Measurements from ENCODE around the gene PLPP2.

The PLPP2 gene

DNA sequence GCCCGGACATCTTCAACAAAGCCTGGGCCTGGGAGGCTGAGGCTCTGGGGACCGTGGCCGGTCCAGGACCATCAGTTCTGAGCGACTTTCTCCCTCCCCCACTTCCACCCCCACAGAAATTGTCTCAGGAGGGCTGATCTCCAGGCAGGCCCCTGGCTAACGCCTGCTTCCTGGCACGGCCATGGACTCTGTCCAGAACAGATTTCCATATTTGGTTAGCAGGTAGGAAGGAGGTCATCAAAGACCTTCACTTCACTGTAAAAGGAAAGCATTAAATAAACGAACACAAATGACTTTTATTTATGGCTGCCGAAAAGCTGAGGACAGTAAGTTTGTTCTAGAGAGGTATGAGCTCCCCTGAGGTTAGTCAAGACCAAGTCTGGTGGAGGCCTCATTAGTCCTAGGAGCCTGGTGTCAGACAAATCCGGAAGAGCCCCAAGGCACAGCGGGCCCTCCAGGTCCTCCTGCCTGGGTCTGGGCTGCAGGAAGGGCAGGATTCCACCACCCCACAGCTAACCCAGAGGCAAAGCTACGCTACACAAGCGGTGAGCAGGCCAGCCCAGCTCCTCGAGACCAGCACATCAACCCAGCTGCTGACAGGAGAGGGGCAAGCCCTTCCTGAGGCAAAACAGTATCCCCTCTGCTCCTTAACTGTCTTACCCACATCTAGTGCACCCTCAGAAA is 4.6 kb upstream of the PLPP2 start:
- no peak overlapping the region for H3K4me2 ChIP-seq
- no peak overlapping the region for H2AFZ ChIP-seq (ENCODE audit: low read depth)
- H3K4me1 ChIP-seq (ENCODE audit: low read depth, poor library complexity, severe bottlenecking) = no peaks in the 10 kb centered on the region
- no peaks in the 10 kb centered on the region for H3K36me3 ChIP-seq (ENCODE audit: insufficient read depth)
- H3K79me2 ChIP-seq (ENCODE audit: insufficient read depth, low read depth) = no peaks in the 10 kb centered on the region
- H3K27ac ChIP-seq = no peak overlapping the region
- no peak overlapping the region for H3K9ac ChIP-seq
- H3K4me3 ChIP-seq (IDR thresholded peaks at IDR 0.05; ENCODE audit: insufficient read depth, low read depth, low read length) = no peak overlapping the region
- TF ChIP-seq, protein P1, sequence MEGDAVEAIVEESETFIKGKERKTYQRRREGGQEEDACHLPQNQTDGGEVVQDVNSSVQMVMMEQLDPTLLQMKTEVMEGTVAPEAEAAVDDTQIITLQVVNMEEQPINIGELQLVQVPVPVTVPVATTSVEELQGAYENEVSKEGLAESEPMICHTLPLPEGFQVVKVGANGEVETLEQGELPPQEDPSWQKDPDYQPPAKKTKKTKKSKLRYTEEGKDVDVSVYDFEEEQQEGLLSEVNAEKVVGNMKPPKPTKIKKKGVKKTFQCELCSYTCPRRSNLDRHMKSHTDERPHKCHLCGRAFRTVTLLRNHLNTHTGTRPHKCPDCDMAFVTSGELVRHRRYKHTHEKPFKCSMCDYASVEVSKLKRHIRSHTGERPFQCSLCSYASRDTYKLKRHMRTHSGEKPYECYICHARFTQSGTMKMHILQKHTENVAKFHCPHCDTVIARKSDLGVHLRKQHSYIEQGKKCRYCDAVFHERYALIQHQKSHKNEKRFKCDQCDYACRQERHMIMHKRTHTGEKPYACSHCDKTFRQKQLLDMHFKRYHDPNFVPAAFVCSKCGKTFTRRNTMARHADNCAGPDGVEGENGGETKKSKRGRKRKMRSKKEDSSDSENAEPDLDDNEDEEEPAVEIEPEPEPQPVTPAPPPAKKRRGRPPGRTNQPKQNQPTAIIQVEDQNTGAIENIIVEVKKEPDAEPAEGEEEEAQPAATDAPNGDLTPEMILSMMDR (conservative IDR thresholded peaks at IDR 0.05; ENCODE audit: low read depth, low read length) = no peak
- H3K27me3 ChIP-seq (ENCODE audit: insufficient read depth, low read depth) = peaks cover 15% of the 10 kb centered on the region
- H4K20me1 ChIP-seq (ENCODE audit: insufficient read depth) = no peaks in the 10 kb centered on the region

DNA sequence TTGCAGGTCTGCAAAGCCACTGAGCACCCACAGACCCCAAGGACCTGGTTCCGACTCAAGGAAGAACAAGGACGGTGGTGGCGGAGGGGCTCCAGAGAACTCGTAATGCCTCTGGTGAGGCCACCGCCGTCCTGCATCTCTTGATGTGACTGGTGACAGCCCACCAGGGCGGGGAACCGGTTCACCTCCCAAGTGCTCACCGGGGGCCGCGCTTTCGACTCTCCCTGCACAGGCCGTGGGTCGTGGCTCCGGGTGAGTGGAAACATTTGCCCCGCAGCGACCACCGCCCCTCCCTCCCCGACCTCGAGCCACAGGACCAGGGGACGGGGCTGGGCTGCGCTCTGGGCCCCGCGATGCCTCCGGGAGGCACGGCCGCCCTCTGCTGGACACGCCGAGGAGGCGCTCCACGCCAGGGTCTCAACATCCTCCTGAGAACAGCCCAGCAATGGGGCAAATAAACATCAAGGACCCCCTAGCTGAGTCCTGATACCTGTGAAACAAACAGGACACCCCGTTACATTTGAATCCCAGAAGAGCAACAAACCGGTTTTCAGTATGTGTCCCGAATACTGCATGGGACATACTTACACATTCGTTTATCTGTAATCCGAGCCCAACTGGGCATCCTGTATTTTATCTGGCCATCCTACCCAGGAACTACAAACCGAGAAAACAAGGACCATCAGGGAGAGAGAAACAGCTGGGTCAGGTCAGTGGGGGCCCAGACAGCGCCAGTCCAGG is 3.9 kb upstream of the PLPP2 start:
- H3K27ac ChIP-seq = no peak overlapping the region
- no peak overlapping the region for H2AFZ ChIP-seq (ENCODE audit: low read depth)
- H3K4me1 ChIP-seq (ENCODE audit: low read depth, poor library complexity, severe bottlenecking) = no peaks in the 10 kb centered on the region
- TF ChIP-seq, protein P1 (conservative IDR thresholded peaks at IDR 0.05; ENCODE audit: low read depth, low read length) = peak; percentile 70
- H3K36me3 ChIP-seq (ENCODE audit: insufficient read depth) = no peaks in the 10 kb centered on the region
- H3K4me2 ChIP-seq = no peak overlapping the region
- no peak overlapping the region for H3K4me3 ChIP-seq (IDR thresholded peaks at IDR 0.05; ENCODE audit: insufficient read depth, low read depth, low read length)
- H3K27me3 ChIP-seq (ENCODE audit: insufficient read depth, low read depth) = peaks cover 19% of the 10 kb centered on the region
- H4K20me1 ChIP-seq (ENCODE audit: insufficient read depth) = no peaks in the 10 kb centered on the region
- no peaks in the 10 kb centered on the region for H3K79me2 ChIP-seq (ENCODE audit: insufficient read depth, low read depth)
- no peak overlapping the region for H3K9ac ChIP-seq

DNA sequence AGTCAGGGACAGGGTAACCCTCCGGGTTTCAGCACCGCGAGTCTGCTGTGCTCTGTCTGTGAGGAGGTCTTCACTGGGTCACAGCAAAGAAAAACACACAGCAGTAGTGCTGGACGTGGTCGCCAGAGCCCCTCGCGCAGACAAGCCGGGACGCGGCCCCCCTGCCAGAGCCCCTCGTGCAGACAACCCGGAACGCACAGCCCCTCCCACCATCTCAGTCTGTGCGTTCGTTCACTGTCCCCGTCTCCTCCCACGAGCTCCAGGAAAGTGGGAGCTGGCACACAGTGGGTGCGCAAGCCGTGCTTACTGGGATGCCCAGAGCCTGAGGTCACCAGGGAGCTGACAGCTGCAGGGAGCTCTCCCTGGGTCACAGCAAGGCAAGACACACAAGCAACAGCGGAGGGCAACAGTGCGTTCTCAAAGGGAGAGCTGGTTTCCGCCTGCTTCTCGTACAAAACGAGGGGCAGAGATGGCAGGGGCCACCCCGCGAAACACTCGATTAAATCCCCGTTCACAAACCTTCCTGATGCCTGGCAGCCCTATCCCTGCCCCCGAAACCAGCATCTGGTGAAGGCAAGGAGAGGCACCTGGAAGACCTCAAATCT is 3.2 kb upstream of the PLPP2 start:
- Histone ChIP-seq H3K79me2 (ENCODE audit: insufficient read depth, low read depth) (no peaks in the 10 kb centered on the region), H3K4me3 (IDR thresholded peaks at IDR 0.05; ENCODE audit: insufficient read depth, low read depth, low read length) (no peak overlapping the region), H3K27ac (no peak overlapping the region), H2AFZ (ENCODE audit: low read depth) (no peak overlapping the region), H3K36me3 (ENCODE audit: insufficient read depth) (no peaks in the 10 kb centered on the region), H3K27me3 (ENCODE audit: insufficient read depth, low read depth) (peaks cover 20% of the 10 kb centered on the region), H4K20me1 (ENCODE audit: insufficient read depth) (no peaks in the 10 kb centered on the region), H3K4me1 (ENCODE audit: low read depth, poor library complexity, severe bottlenecking) (no peaks in the 10 kb centered on the region), H3K4me2 (no peak overlapping the region), H3K9ac (no peak overlapping the region)
- TF ChIP-seq, protein P1 (conservative IDR thresholded peaks at IDR 0.05; ENCODE audit: low read depth, low read length) = no peak

DNA sequence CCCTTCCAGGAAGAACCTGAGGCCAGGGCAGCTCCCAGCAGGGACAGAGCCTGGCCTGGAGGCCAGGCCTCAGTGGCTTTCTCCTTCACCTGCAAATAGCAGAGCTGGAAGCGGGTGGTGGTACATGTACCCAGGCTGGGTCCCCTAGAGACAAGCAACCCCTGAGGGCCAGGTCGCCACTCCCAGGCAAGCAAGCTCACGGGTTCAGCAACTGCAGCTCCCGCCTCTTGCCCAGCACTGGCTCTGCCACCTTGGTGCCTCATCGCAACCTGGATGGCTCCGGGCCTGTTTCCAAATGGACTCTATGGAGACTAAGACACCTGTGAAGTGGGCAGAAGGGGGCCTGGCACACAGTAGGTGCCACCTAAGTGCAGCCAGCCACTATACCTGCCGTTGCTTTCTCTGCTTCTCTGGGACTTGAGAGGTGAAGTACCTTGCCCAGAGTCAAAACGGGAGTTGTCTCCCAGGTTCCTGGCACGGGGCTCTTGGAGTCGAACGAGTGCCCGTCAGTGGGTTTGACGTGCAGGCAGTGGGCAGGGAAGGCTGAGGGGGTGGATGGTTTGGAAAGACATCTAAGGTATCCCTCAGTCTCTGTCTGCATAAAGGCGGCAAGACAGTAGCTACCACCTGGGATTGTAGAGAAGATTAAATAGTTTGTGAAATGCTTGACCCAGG is 2.4 kb upstream of the PLPP2 start:
- Histone ChIP-seq H2AFZ (ENCODE audit: low read depth) (no peak overlapping the region), H3K27ac (no peak overlapping the region), H3K27me3 (ENCODE audit: insufficient read depth, low read depth) (peaks cover 20% of the 10 kb centered on the region), H3K4me3 (IDR thresholded peaks at IDR 0.05; ENCODE audit: insufficient read depth, low read depth, low read length) (no peak overlapping the region), H3K9ac (no peak overlapping the region), H3K36me3 (ENCODE audit: insufficient read depth) (no peaks in the 10 kb centered on the region), H4K20me1 (ENCODE audit: insufficient read depth) (no peaks in the 10 kb centered on the region), H3K79me2 (ENCODE audit: insufficient read depth, low read depth) (no peaks in the 10 kb centered on the region), H3K4me1 (ENCODE audit: low read depth, poor library complexity, severe bottlenecking) (no peaks in the 10 kb centered on the region), H3K4me2 (no peak overlapping the region)
- TF ChIP-seq, protein P1 (conservative IDR thresholded peaks at IDR 0.05; ENCODE audit: low read depth, low read length) = no peak
